ENCODE measurements around the gene SYCP2.

SYCP2 gene

GRCh38 chr20:59933296-59933848 is at the start of gene SYCP2:
TSS of gene SYCP2 (minus strand) at chr20:59933637. CDS start at chr20:59922413, 11,224 bp downstream.
- Histone ChIP-seq H3K9ac (ENCODE audit: insufficient read length, low read depth) (peak within 1 kb of the TSS; percentile 65), H3K4me3 (ENCODE audit: insufficient read length, low read depth) (peak within 1 kb of the TSS; percentile 44), H3K9me3 (ENCODE audit: insufficient read depth, low read length) (no peaks in the 10 kb centered on the region), H3K4me1 (ENCODE audit: insufficient read depth, insufficient read length) (no peaks in the 10 kb centered on the region), H3K36me3 (ENCODE audit: insufficient read depth, insufficient read length, low read length) (no peaks in the 10 kb centered on the region), H3K27me3 (ENCODE audit: insufficient read depth, insufficient read length) (peaks cover 8% of the 10 kb centered on the region)
- DNase-seq (ENCODE audit: low read depth, low spot score), result no peak
- no peak for TF ChIP-seq YY1 (IDR thresholded peaks at IDR 0.05; ENCODE audit: insufficient read depth, insufficient read length)
- TF ChIP-seq SUZ12 (IDR thresholded peaks at IDR 0.05; ENCODE audit: extremely low read depth, insufficient read depth, insufficient read length), result no peak
- no peak for TF ChIP-seq ZNF274 (IDR thresholded peaks at IDR 0.05; ENCODE audit: low read depth, low read length)

GRCh38 chr20:59983076-59983475 is 49.6 kb upstream of the SYCP2 start:
- H3K4me3 ChIP-seq (ENCODE audit: insufficient read length, low read depth), result no peak overlapping the region
- 0 out of 2 replicates have a peak, but pooled peaks cover 4% of the 10 kb centered on the region for H3K9me3 ChIP-seq (ENCODE audit: insufficient read depth, low read length)
- H3K4me1 ChIP-seq (ENCODE audit: insufficient read depth, insufficient read length), result no peaks in the 10 kb centered on the region
- DNase-seq (ENCODE audit: low read depth, low spot score), result no peak
- H3K27me3 ChIP-seq (ENCODE audit: insufficient read depth, insufficient read length), result no peaks in the 10 kb centered on the region
- TF ChIP-seq ZNF274 (IDR thresholded peaks at IDR 0.05; ENCODE audit: low read depth, low read length) (no peak), SUZ12 (IDR thresholded peaks at IDR 0.05; ENCODE audit: extremely low read depth, insufficient read depth, insufficient read length) (no peak), YY1 (IDR thresholded peaks at IDR 0.05; ENCODE audit: insufficient read depth, insufficient read length) (no peak)
- no peaks in the 10 kb centered on the region for H3K36me3 ChIP-seq (ENCODE audit: insufficient read depth, insufficient read length, low read length)
- no peak overlapping the region for H3K9ac ChIP-seq (ENCODE audit: insufficient read length, low read depth)

- H3K4me1 ChIP-seq (ENCODE audit: insufficient read depth, insufficient read length), result no peaks in the 10 kb centered on the region
Observed at GRCh38 chr20:59977086-59977485, 43.6 kb upstream of the SYCP2 start.

GRCh38 chr20:59976156-59976782 is 42.8 kb upstream of the SYCP2 start:
- no peak overlapping the region for H3K4me3 ChIP-seq (ENCODE audit: insufficient read length, low read depth)
- no peaks in the 10 kb centered on the region for H3K36me3 ChIP-seq (ENCODE audit: insufficient read depth, insufficient read length, low read length)
- H3K9ac ChIP-seq (ENCODE audit: insufficient read length, low read depth), result no peak overlapping the region
- H3K4me1 ChIP-seq (ENCODE audit: insufficient read depth, insufficient read length), result no peaks in the 10 kb centered on the region
- no peaks in the 10 kb centered on the region for H3K27me3 ChIP-seq (ENCODE audit: insufficient read depth, insufficient read length)
- H3K9me3 ChIP-seq (ENCODE audit: insufficient read depth, low read length), result no peaks in the 10 kb centered on the region
- DNase-seq (ENCODE audit: low read depth, low spot score), result no peak
- TF ChIP-seq YY1 (IDR thresholded peaks at IDR 0.05; ENCODE audit: insufficient read depth, insufficient read length), result no peak
- no peak for TF ChIP-seq SUZ12 (IDR thresholded peaks at IDR 0.05; ENCODE audit: extremely low read depth, insufficient read depth, insufficient read length)
- TF ChIP-seq ZNF274 (IDR thresholded peaks at IDR 0.05; ENCODE audit: low read depth, low read length), result no peak

More at GRCh38 chr20:59977086-59977485, 43.6 kb upstream of the SYCP2 start:
- Histone ChIP-seq H3K36me3 (ENCODE audit: insufficient read depth, insufficient read length, low read length) (no peaks in the 10 kb centered on the region), H3K9me3 (ENCODE audit: insufficient read depth, low read length) (no peaks in the 10 kb centered on the region), H3K27me3 (ENCODE audit: insufficient read depth, insufficient read length) (no peaks in the 10 kb centered on the region), H3K9ac (ENCODE audit: insufficient read length, low read depth) (no peak overlapping the region), H3K4me3 (ENCODE audit: insufficient read length, low read depth) (no peak overlapping the region)
- no peak for DNase-seq (ENCODE audit: low read depth, low spot score)
- TF ChIP-seq SUZ12 (IDR thresholded peaks at IDR 0.05; ENCODE audit: extremely low read depth, insufficient read depth, insufficient read length), result no peak
- no peak for TF ChIP-seq ZNF274 (IDR thresholded peaks at IDR 0.05; ENCODE audit: low read depth, low read length)
- TF ChIP-seq YY1 (IDR thresholded peaks at IDR 0.05; ENCODE audit: insufficient read depth, insufficient read length), result no peak

GRCh38 chr20:59972037-59972801 is 38.8 kb upstream of the SYCP2 start:
- TF ChIP-seq YY1 (IDR thresholded peaks at IDR 0.05; ENCODE audit: insufficient read depth, insufficient read length), result no peak
- no peak for TF ChIP-seq ZNF274 (IDR thresholded peaks at IDR 0.05; ENCODE audit: low read depth, low read length)
- TF ChIP-seq SUZ12 (IDR thresholded peaks at IDR 0.05; ENCODE audit: extremely low read depth, insufficient read depth, insufficient read length), result no peak
- Histone ChIP-seq H3K4me3 (ENCODE audit: insufficient read length, low read depth) (no peak overlapping the region), H3K9ac (ENCODE audit: insufficient read length, low read depth) (no peak overlapping the region), H3K4me1 (ENCODE audit: insufficient read depth, insufficient read length) (no peaks in the 10 kb centered on the region), H3K27me3 (ENCODE audit: insufficient read depth, insufficient read length) (no peaks in the 10 kb centered on the region), H3K36me3 (ENCODE audit: insufficient read depth, insufficient read length, low read length) (no peaks in the 10 kb centered on the region), H3K9me3 (ENCODE audit: insufficient read depth, low read length) (no peaks in the 10 kb centered on the region)
- no peak for DNase-seq (ENCODE audit: low read depth, low spot score)

GRCh38 chr20:59971428-59971827 is 38.0 kb upstream of the SYCP2 start:
- Histone ChIP-seq H3K4me1 (ENCODE audit: insufficient read depth, insufficient read length) (no peaks in the 10 kb centered on the region), H3K27me3 (ENCODE audit: insufficient read depth, insufficient read length) (no peaks in the 10 kb centered on the region), H3K9me3 (ENCODE audit: insufficient read depth, low read length) (no peaks in the 10 kb centered on the region), H3K4me3 (ENCODE audit: insufficient read length, low read depth) (no peak overlapping the region), H3K36me3 (ENCODE audit: insufficient read depth, insufficient read length, low read length) (no peaks in the 10 kb centered on the region), H3K9ac (ENCODE audit: insufficient read length, low read depth) (no peak overlapping the region)
- no peak for DNase-seq (ENCODE audit: low read depth, low spot score)
- TF ChIP-seq SUZ12 (IDR thresholded peaks at IDR 0.05; ENCODE audit: extremely low read depth, insufficient read depth, insufficient read length) (no peak), YY1 (IDR thresholded peaks at IDR 0.05; ENCODE audit: insufficient read depth, insufficient read length) (no peak), ZNF274 (IDR thresholded peaks at IDR 0.05; ENCODE audit: low read depth, low read length) (no peak)

- Histone ChIP-seq H3K4me3 (ENCODE audit: insufficient read length, low read depth) (no peak overlapping the region), H3K4me1 (ENCODE audit: insufficient read depth, insufficient read length) (no peaks in the 10 kb centered on the region), H3K9ac (ENCODE audit: insufficient read length, low read depth) (no peak overlapping the region), H3K27me3 (ENCODE audit: insufficient read depth, insufficient read length) (no peaks in the 10 kb centered on the region), H3K36me3 (ENCODE audit: insufficient read depth, insufficient read length, low read length) (no peaks in the 10 kb centered on the region), H3K9me3 (ENCODE audit: insufficient read depth, low read length) (no peaks in the 10 kb centered on the region)
- TF ChIP-seq YY1 (IDR thresholded peaks at IDR 0.05; ENCODE audit: insufficient read depth, insufficient read length), result no peak
- no peak for DNase-seq (ENCODE audit: low read depth, low spot score)
Observed at GRCh38 chr20:59966428-59966827, 33.0 kb upstream of the SYCP2 start.
